GM08714 (cell line): Measurements from ENCODE around the gene PXDN.
"Not testable (repeated sequence)": the region's sequence is repeated elsewhere in the genome, so short reads cannot be mapped to it uniquely, and the experiment has no call there.

ENCODE experiments used
- H3K4me3 ChIP-seq: fragments of 200-500 bp; sonication (Bioruptor generic); 2 replicates; pipeline ENCODE4 v1.5.1; 2014; ENCODE audit warnings: mild to moderate bottlenecking, low read length, inconsistent platforms
- ZNF274 ChIP-seq: IDR thresholded peaks from 2 replicates; pipeline ENCODE4 v1.6.1; 2012; ENCODE audit warnings: mild to moderate bottlenecking, low read depth, low read length

PXDN gene

DNA sequence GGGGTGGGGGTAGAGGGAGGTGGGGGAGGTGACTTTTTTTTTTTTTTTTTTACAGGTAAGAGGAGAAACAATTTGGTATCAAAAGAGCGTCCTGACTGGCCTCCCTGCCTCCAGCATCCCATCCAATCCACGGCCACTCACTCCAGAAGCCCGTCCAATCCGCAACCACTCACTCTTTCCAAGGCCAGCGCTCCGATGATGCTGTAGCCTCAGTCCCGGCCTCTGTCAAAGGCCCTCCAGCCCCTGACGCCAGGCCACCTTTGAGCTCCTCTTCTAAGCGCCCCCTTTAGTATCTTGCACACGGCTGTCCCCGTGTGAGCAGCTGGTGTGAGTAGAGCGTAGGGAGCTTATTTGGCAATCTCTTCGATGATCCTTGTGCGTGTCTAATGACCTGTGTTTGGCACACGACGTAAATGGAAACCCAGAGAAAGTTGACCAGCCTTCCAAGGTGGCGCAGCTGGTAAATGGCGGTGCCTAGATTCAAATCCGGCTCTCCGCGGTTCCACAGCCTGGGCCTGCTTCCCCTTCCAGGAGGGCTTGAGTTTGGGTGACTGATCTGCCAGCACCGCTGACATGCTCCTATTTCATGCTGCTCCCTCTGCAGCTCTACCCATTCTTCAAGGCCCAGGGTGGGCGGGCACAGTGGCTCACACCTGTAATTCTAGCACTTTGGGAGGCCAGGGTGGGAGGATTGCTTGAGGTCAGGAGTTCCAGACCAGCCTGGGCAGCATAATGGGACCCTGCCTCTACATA is 23.8 kb upstream of the PXDN start:
- no peak for TF ChIP-seq ZNF274
- H3K4me3 ChIP-seq = no peak overlapping the region

DNA sequence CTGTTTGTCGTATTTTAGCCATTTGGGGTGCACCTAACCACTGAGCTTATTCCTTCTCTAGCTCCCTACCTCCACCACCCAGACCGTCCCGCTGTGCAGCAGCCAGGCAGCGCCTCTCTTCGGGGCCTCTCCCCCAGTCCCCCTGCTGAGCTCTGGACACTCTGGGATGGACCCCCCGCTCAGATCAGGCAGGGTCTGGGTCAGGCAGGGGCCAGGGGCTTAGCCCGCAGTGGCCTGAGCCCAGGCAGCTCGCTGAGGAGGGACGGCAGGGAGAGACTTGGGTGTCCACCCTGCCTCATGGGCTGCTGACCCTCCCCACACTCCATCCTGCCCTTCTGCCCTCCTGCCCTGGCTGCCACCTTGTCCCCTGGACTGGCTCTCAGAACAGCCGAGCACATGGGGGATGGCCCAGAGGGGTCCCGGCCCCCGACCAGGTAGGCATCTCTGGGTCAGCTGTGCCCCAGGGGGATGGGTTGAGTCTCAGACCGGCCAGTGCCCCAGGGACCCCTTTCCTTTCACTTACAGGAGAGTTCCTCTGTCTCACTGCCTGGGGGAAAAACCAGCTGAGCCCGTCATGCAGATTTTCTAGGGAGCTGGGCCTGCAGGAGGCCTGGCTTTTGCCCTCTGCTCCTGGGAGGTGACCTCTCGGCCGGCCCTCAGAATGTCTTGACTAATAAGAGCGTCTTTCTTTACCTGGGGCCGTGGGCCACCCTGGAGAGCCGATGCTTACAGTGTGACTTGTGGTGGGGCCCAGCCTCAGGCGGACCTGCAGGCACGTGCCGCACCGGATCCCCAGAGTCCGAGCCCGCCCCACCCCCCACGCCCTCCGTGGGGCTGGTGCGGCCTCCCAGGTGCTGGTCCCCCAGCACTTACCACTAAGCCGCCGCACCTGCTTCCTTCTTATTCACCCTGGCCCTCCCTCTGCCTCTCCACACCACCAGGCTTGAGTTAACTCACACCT is 22.8 kb upstream of the PXDN start:
- TF ChIP-seq ZNF274 = no peak

DNA sequence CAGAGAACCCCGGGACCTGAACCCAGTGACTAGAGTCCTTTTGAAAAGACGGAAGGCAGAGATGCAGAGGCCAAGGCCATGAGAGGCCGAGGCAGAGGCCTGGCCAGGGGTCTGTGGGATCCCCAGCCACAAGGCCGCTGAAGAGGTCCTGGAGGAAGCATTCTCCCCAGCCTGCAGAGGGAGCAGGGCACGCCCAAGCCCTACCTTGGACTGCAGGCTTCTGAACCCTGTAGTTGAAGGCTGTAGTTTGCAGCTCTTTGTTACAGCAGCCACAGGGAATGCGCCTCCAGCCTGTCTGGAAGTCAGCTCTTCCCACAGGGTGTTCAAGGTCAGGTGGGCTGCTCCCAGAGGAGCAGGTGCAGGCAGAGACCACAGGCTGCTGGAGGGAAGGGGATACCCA is 22.1 kb upstream of the PXDN start:
- H3K4me3 ChIP-seq = no peak overlapping the region

More for the DNA sequence above, 22.8 kb upstream of the PXDN start:
- no peak overlapping the region for H3K4me3 ChIP-seq

DNA sequence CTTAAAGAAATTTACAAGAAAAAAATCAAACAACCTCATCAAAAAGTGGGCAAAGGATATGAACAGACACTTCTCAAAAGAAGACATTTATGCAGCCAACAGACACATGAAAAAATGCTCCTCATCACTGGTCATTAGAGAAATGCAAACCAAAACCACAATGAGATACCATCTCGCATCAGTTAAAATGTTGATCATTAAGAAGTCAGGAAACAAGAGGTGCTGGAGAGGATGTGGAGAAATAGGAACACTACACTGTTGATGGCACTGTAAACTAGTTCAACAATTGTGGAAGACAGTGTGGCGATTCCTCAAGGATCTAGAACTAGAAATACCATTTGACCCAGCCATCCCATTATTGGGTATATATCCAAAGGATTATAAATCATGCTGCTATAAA is 20.9 kb upstream of the PXDN start:
- not testable (repeated sequence) for H3K4me3 ChIP-seq

More for the DNA sequence above, 22.1 kb upstream of the PXDN start:
- no peak for TF ChIP-seq ZNF274

DNA sequence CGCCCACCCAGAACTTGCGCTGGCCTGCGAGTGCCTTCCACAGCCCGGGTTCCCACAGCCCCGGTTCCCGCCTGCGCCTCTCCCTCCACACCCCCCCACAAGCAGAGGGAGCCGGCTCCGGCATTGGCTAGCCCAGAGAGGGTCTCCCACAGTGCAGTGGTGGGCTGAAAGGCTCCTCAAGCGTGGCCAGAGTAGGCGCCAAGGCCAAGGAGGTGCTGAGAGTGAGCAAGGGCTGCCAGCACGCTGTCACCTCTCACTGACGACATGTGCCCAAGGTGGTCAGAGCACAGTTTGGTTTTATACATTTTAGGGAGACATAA is 15.3 kb upstream of the PXDN start:
- TF ChIP-seq ZNF274 = no peak
- no peak overlapping the region for H3K4me3 ChIP-seq

DNA sequence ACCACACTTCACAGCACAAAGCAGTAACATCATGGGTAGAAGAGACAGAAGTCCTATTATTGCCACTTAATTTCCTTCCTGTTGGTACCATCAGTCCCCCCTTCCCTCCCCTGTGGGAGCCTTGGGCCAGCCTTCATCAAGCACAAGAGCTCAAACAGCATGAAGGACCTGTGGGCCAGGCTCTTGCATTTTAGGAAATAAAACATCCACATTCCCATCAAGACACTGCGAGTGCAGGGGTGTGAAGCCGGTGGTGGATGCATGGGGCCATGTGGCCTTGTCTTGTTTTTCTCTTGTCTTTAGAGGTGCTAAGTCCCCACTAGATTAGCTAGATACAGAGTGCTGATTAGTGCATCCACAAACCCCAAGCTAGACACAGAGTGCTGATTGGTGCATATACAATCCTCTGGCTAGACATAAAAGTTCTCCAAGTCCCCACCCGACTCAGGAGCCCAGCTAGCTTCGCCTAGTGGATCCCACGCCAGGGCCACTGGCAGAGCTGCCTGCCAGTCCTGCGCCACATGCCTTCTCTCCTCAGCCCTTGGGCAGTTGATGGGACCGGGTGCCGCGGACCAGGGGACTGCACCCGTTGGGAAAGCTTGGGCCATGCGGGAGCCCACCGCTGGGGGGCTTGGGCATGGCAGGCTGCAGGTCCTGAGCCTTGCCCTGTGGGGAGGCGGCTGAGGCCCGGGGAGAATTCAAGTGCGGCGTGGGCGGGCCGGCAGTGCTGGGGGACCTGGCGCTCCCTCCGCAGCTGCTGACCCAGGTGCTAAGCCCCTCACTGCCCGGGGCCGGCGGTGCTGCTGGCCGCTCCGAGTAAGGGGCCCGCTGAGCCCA is 14.7 kb upstream of the PXDN start:
- no peak overlapping the region for H3K4me3 ChIP-seq
- TF ChIP-seq ZNF274 = no peak

DNA sequence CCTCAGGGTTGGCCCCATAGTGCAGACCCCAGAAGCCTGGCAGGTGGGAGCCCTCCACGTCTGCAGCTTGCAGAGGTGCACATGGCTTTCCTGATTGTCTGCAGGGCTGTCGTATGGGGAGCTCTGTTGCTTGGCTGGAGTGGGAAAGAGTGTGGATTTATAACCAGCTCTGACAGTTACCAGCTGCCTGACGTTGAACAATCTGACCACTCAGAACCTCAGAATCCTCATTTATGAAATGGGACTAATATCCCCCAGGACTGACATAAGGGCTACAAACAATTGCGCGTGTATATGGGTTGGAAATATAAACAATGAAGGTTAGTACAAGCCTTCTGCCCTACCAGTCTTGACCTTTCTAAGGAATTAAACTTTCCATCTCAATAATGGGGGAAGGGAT is 13.9 kb upstream of the PXDN start:
- TF ChIP-seq ZNF274 = no peak
- no peak overlapping the region for H3K4me3 ChIP-seq

DNA sequence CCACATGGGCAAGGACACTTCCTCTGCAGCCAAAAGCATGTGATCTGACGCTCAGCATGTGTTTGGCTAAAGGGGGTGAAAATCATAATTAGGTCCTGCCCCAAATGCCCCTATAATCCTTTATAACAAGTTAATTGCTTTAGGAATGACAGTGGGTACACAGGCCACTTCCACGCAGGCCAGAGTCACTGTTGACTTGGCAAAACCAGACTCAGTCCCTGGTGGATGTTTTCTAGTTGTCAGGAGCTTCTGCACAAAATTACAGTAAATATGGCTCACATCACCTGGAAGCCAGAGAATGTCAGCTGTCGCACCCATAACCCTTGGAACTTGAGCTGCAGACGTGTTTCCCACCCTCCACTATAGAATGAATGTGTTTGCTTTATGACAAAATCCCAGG is 13.3 kb upstream of the PXDN start:
- TF ChIP-seq ZNF274 = no peak
- no peak overlapping the region for H3K4me3 ChIP-seq

GRCh38 chr2:1757146-1757545 is 12.8 kb upstream of the PXDN start:
- H3K4me3 ChIP-seq = not testable (repeated sequence)

DNA sequence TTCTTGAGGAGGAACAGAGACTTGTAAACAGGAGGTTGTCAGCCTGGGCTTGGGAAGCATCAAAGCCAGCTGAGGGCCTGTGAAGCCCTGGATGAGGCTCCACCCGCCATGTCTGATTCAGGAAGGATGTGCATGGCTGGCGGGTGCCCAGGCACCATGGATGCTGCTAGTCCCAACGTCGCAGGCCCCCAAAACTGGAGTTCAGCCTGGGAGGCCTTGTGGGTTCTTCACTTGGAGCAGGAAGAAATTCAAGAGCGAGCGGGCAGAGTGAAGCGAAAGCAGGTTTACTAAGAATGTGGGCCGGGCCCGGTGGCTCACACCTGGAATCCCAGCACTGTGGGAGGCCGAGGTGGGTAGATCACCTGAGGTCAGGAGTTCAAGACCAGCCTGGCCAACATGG is 12.1 kb upstream of the PXDN start:
- TF ChIP-seq ZNF274 = no peak
- no peak overlapping the region for H3K4me3 ChIP-seq

DNA sequence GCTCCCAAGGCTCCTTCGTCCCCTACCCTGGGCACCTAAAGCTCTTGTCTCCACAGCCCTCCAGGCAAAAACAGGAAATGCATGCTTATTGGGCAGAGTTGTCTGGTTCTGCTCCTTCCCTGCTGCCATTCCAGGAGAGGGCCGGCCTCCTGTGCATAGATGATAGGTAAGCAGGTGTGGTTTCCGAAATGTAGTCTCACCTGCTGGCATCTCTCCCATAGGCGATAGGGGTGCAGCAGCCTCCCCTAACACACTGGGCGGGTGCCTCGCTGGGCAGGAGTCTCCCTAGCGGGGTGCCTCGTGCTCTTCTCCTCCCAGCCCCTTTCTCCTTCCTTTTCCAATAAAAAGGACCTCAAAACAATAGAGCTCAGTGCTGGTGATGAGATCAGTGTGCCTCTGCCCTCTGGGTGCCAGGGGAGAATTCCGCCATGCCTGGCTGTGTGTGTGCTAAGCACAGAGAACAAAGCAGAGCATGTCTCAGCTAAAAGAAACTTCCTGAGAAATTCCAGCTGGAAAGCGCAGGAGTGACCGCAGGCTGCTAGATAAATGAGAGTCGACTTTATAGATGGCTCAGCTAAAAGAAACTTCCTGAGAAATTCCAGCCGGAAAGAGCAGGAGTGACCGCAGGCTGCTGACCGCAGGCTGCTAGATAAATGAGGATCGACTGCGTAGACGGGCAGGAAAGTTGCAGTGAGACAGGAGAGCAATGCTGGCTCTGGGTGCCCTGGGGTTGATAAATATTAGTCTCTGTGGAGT is 11.3 kb upstream of the PXDN start:
- TF ChIP-seq ZNF274 = no peak
- H3K4me3 ChIP-seq = no peak overlapping the region

- no peak for TF ChIP-seq ZNF274
- no peak overlapping the region for H3K4me3 ChIP-seq
Observed at GRCh38 chr2:1754461-1755170, 10.3 kb upstream of the PXDN start.

DNA sequence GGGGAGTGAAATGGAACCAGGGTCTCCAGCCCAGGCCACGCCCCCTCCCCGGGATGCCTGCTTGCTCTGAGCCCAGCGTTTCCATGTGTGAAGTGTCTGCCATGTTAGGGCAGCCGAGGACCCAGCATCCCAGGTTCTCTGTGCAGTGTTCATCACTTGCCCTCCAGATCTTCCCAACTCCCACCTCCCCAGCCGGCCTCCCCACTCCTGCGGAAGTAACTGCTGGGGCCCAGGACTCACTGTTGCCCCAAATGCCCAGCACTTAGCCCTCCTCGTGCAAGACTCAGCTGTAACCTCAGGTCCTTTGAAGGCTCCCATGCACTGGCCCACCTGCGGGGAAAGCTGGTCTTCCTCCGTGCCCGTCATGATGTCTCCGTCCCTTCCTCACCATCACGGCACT is 9.7 kb upstream of the PXDN start:
- no peak for TF ChIP-seq ZNF274
- H3K4me3 ChIP-seq = no peak overlapping the region
